RPMI7951 (cell line): ENCODE data around the gene FIP1L1. TPM values are rescaled to one million over a fixed set of nuclear protein-coding genes. Genes with fewer than 3 reads are reported as not detected.
"Not testable (repeated sequence)": the region's sequence is repeated elsewhere in the genome, so short reads cannot be mapped to it uniquely, and the experiment has no call there.

Source experiments
- DNase-seq: peaks from one replicate; pipeline ENCODE4 v3.0.0-alpha.2; 2012; ENCODE audit warnings: low read depth
- total RNA-seq: library from RNA; depleted of rRNA; stranded (reverse); fragments of >200 nt; shearing (Covaris generic); gene quantifications from 2 replicates; pipeline ENCODE4 v1.2.3, GENCODE V29; 2014

FIP1L1 gene
- total RNA-seq, 1 experiment from 2014 or later: 52.7 TPM

GRCh38 chr4:53378171-53378482 lies 686 bp downstream of the FIP1L1 start:
- no peak for DNase-seq

GRCh38 chr4:53380221-53380620 lies 2.8 kb downstream of the FIP1L1 start:
- no peak for DNase-seq

- DNase-seq: not testable (repeated sequence)
Measured at GRCh38 chr4:53409479-53409878, 32.0 kb downstream of the FIP1L1 start.

GRCh38 chr4:53419208-53419607 lies 41.8 kb downstream of the FIP1L1 start:
- no peak for DNase-seq

GRCh38 chr4:53421791-53422190 lies 44.4 kb downstream of the FIP1L1 start:
- DNase-seq: no peak

- DNase-seq: no peak
Measured at GRCh38 chr4:53422367-53422766, 44.9 kb downstream of the FIP1L1 start.

- DNase-seq: no peak
Measured at GRCh38 chr4:53424280-53424679, 46.8 kb downstream of the FIP1L1 start.

- no peak for DNase-seq
Measured at GRCh38 chr4:53427366-53427765, 49.9 kb downstream of the FIP1L1 start.

- no peak for DNase-seq
Measured at GRCh38 chr4:53431052-53431451, 53.6 kb downstream of the FIP1L1 start.

- DNase-seq: no peak
Measured at GRCh38 chr4:53432528-53433424, 55.3 kb downstream of the FIP1L1 start.

- no peak for DNase-seq
Measured at GRCh38 chr4:53436251-53436650, 58.8 kb downstream of the FIP1L1 start.

GRCh38 chr4:53441564-53441963 lies 64.1 kb downstream of the FIP1L1 start:
- DNase-seq: no peak

GRCh38 chr4:53444954-53445353 lies 67.5 kb downstream of the FIP1L1 start:
- DNase-seq: no peak

GRCh38 chr4:53450773-53451172 lies 73.3 kb downstream of the FIP1L1 start:
- no peak for DNase-seq

GRCh38 chr4:53453385-53453784 lies 75.9 kb downstream of the FIP1L1 start:
- DNase-seq: no peak

- DNase-seq: no peak
Measured at GRCh38 chr4:53455766-53456165, 78.3 kb downstream of the FIP1L1 start.

- DNase-seq: no peak
Measured at GRCh38 chr4:53456178-53456577, 78.7 kb downstream of the FIP1L1 start.

- DNase-seq: peak; percentile 27
Measured at GRCh38 chr4:53459548-53459947, 82.1 kb downstream of the FIP1L1 start.

- no peak for DNase-seq
Measured at GRCh38 chr4:53461244-53461643, 83.8 kb downstream of the FIP1L1 start.

- no peak for DNase-seq
Measured at GRCh38 chr4:53463340-53463739, 85.9 kb downstream of the FIP1L1 start.

- DNase-seq: no peak
Measured at GRCh38 chr4:53465281-53465680, 87.8 kb downstream of the FIP1L1 start.

GRCh38 chr4:53465891-53466290 lies 88.5 kb downstream of the FIP1L1 start:
- DNase-seq: no peak

- not testable (repeated sequence) for DNase-seq
Measured at GRCh38 chr4:53466576-53466975, 89.1 kb downstream of the FIP1L1 start.
